Stimulated activated CD8-positive, alpha-beta memory T cell treated with anti-CD3 and anti-CD28 coated beads, Interleukin-15, amount 100 ng/mL, for 48 hours (primary cell): ENCODE measurements around the gene DVL1.
"Not testable (repeated sequence)": the region's sequence is repeated elsewhere in the genome, so short reads cannot be mapped to it uniquely, and the experiment has no call there.

Source experiments
- DNase-seq, 2 donors: peaks; one replicate each; pipeline ENCODE4 v3.0.0-alpha.2; 2020; ENCODE audit warnings: low read depth in 2 of 2

Gene DVL1

GRCh38 chr1:1349256-1350012, at the start of gene DVL1:
DVL1 (minus strand) TSS chr1:1349418; CDS start chr1:1349065, 353 bp downstream.
- DNase-seq: peak; percentile 36 to 53

GRCh38 chr1:1398677-1399186, 49.5 kb upstream of the DVL1 start:
- no peak for DNase-seq

- no peak for DNase-seq
Measured at GRCh38 chr1:1397839-1398523, 48.8 kb upstream of the DVL1 start.

GRCh38 chr1:1395166-1395565, 45.9 kb upstream of the DVL1 start:
- DNase-seq: no peak

- DNase-seq: no peak
Measured at GRCh38 chr1:1394116-1394515, 44.9 kb upstream of the DVL1 start.

- DNase-seq: no peak
Measured at GRCh38 chr1:1393428-1393827, 44.2 kb upstream of the DVL1 start.

GRCh38 chr1:1393014-1393413, 43.8 kb upstream of the DVL1 start:
- no peak for DNase-seq

- DNase-seq: no peak
Measured at GRCh38 chr1:1391225-1391624, 42.0 kb upstream of the DVL1 start.

GRCh38 chr1:1390675-1391074, 41.5 kb upstream of the DVL1 start:
- DNase-seq: no peak

- no peak for DNase-seq
Measured at GRCh38 chr1:1388078-1388472, 38.9 kb upstream of the DVL1 start.

- DNase-seq: no peak
Measured at GRCh38 chr1:1387098-1388077, 38.2 kb upstream of the DVL1 start.

- DNase-seq: no peak
Measured at GRCh38 chr1:1385931-1386330, 36.7 kb upstream of the DVL1 start.

- DNase-seq: not testable (repeated sequence)
Measured at GRCh38 chr1:1385339-1385738, 36.1 kb upstream of the DVL1 start.

GRCh38 chr1:1381294-1381693, 32.1 kb upstream of the DVL1 start:
- DNase-seq: no peak

GRCh38 chr1:1380860-1381259, 31.6 kb upstream of the DVL1 start:
- no peak for DNase-seq

- DNase-seq: no peak
Measured at GRCh38 chr1:1377540-1378205, 28.5 kb upstream of the DVL1 start.

- no peak for DNase-seq
Measured at GRCh38 chr1:1376551-1377226, 27.5 kb upstream of the DVL1 start.

- DNase-seq: peak; percentile 94 to 97
Measured at GRCh38 chr1:1374929-1375662, 25.9 kb upstream of the DVL1 start, which contains the start of gene AURKAIP1. AURKAIP1 (minus strand) TSS chr1:1375207; CDS start chr1:1374756, 451 bp downstream.

- DNase-seq: no peak
Measured at GRCh38 chr1:1374589-1374928, 25.3 kb upstream of the DVL1 start.
